HEK293 (cell line): ENCODE results near the gene PSMD9.

Source experiments
- CTCF ChIA-PET: fragments of 350-600 bp; formaldehyde crosslinking; extraction: SDS; loops from one replicate; lab custom pipeline; 2021; ENCODE audit warnings: antibody characterized with exemption; lab: Yijun Ruan, JAX
- POLR2A ChIA-PET: fragments of 300-600 bp; formaldehyde crosslinking; extraction: SDS; loops from one replicate; lab custom pipeline; 2020; ENCODE audit warnings: antibody characterized with exemption, inconsistent platforms; lab: Yijun Ruan, JAX
- H3K27ac ChIP-seq: fragments of 200-500 bp; sonication (Bioruptor generic); 2 replicates; pipeline ENCODE4 v1.5.1; 2014; ENCODE audit warnings: low read depth, low read length, control low read depth, inconsistent platforms; ENCODE audit errors: extremely low read depth
- H3K36me3 ChIP-seq, 2 experiments: fragments of 200-500 bp in 1 of 2; sonication (Bioruptor generic) in 1 of 2; 1 replicate in 1 of 2; 2 replicates in 1 of 2; pipeline ENCODE4 v1.5.1; 2014 to 2017; ENCODE audit warnings: inconsistent platforms in 2 of 2, low read length in 2 of 2; ENCODE audit not compliant: control insufficient read depth in 2 of 2, insufficient read depth in 1 of 2
- H3K4me1 ChIP-seq: fragments of 200-500 bp; sonication (Bioruptor generic); 2 replicates; pipeline ENCODE4 v1.5.1; 2014; ENCODE audit warnings: mild to moderate bottlenecking, low read length, inconsistent platforms; ENCODE audit not compliant: control insufficient read depth, insufficient read depth
- H3K4me3 ChIP-seq: 2 replicates; pipeline ENCODE4 v1.5.1; 2011; ENCODE audit warnings: low read depth, mild to moderate bottlenecking, control low read depth, low read length, moderate library complexity
- H3K9me3 ChIP-seq: fragments of 200-500 bp; sonication (Bioruptor generic); 2 replicates; pipeline ENCODE4 v1.5.1; 2014; ENCODE audit warnings: low read depth, low read length, inconsistent platforms; ENCODE audit not compliant: control insufficient read depth, insufficient read depth
- BCL11B ChIP-seq: fragments of 450-650 bp; formaldehyde crosslinking; IDR thresholded peaks from 2 replicates; pipeline ENCODE4 v1.5.1; 2016; ENCODE audit warnings: low read depth, missing biosample characterization, missing genetic modification characterization
- KLF1 ChIP-seq: fragments of 450-650 bp; formaldehyde crosslinking; IDR thresholded peaks from 2 replicates; pipeline ENCODE4 v1.5.1; 2016; ENCODE audit warnings: missing biosample characterization, missing genetic modification characterization
- KLF9 ChIP-seq: fragments of 450-650 bp; formaldehyde crosslinking; IDR thresholded peaks from 2 replicates; pipeline ENCODE4 v1.5.1; 2016; ENCODE audit warnings: missing biosample characterization, missing genetic modification characterization, low read depth
- SCRT2 ChIP-seq: fragments of 450-650 bp; formaldehyde crosslinking; IDR thresholded peaks from 2 replicates; pipeline ENCODE4 v1.5.1; 2016; ENCODE audit warnings: missing biosample characterization, missing genetic modification characterization
- ZFHX2 ChIP-seq: fragments of 450-650 bp; formaldehyde crosslinking; conservative IDR thresholded peaks from 2 replicates; pipeline ENCODE4 v1.5.1; 2016; ENCODE audit warnings: missing biosample characterization, missing genetic modification characterization
- ZNF274 ChIP-seq, 2 experiments: fragments of 200-500 bp in 1 of 2; fragments of 450-650 bp in 1 of 2; sonication (Bioruptor generic) in 1 of 2; formaldehyde crosslinking in 1 of 2; IDR thresholded peaks; 2 replicates each; pipeline versions ENCODE4 v1.5.1 to v1.6.1; 2014 to 2016; ENCODE audit warnings: borderline replicate concordance in 1 of 2, inconsistent platforms in 1 of 2, low read length in 1 of 2, missing biosample characterization in 1 of 2, missing genetic modification characterization in 1 of 2
- ZNF341 ChIP-seq: fragments of 450-650 bp; formaldehyde crosslinking; IDR thresholded peaks from 2 replicates; pipeline ENCODE4; 2016; ENCODE audit warnings: low read depth, missing biosample characterization, missing genetic modification characterization
- ZNF366 ChIP-seq: fragments of 450-650 bp; formaldehyde crosslinking; conservative IDR thresholded peaks from 2 replicates; pipeline ENCODE4 v1.5.1; 2016; ENCODE audit warnings: missing biosample characterization, missing genetic modification characterization
- ZNF423 ChIP-seq: fragments of 450-650 bp; formaldehyde crosslinking; IDR thresholded peaks from 2 replicates; pipeline ENCODE4 v1.5.1; 2016; ENCODE audit warnings: missing biosample characterization, missing genetic modification characterization
- ZNF571 ChIP-seq: fragments of 450-650 bp; formaldehyde crosslinking; IDR thresholded peaks from 2 replicates; pipeline ENCODE4 v1.5.0; 2017; ENCODE audit warnings: missing biosample characterization, missing genetic modification characterization
- ZNF707 ChIP-seq: fragments of 450-650 bp; formaldehyde crosslinking; IDR thresholded peaks from 2 replicates; pipeline ENCODE4 v1.5.1; 2016; ENCODE audit warnings: missing biosample characterization, missing genetic modification characterization
- TF ChIP-seq, protein P1 (sequence below): fragments of 450-650 bp; formaldehyde crosslinking; IDR thresholded peaks from 2 replicates; pipeline ENCODE4 v1.5.1; 2016; ENCODE audit warnings: missing biosample characterization, missing genetic modification characterization
- TF ChIP-seq, protein P2 (sequence below): fragments of 450-650 bp; formaldehyde crosslinking; IDR thresholded peaks from 2 replicates; pipeline ENCODE4 v1.5.1; 2016; ENCODE audit warnings: missing biosample characterization, missing genetic modification characterization

The PSMD9 gene

DNA sequence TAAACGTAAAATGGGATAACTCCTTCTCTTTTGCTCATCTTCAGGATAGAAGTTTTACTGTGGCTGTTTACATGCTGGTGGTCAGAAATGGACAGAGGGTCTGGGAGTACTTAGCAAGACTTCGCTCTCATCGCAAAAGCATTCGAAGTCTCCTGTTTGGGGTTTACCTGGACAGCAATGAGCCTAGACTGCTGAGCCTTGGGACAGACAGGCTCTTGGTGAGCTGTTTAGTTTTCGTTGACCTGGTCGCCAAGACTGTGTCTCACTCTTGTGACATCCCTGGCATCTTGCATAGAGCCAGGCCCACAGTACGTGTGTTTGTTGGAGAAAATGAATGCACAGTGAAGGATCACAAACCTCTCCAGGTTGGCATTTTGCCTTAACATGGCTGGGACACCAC is 72.0 kb downstream of the PSMD9 start (continued):
- TF ChIP-seq, protein P1, sequence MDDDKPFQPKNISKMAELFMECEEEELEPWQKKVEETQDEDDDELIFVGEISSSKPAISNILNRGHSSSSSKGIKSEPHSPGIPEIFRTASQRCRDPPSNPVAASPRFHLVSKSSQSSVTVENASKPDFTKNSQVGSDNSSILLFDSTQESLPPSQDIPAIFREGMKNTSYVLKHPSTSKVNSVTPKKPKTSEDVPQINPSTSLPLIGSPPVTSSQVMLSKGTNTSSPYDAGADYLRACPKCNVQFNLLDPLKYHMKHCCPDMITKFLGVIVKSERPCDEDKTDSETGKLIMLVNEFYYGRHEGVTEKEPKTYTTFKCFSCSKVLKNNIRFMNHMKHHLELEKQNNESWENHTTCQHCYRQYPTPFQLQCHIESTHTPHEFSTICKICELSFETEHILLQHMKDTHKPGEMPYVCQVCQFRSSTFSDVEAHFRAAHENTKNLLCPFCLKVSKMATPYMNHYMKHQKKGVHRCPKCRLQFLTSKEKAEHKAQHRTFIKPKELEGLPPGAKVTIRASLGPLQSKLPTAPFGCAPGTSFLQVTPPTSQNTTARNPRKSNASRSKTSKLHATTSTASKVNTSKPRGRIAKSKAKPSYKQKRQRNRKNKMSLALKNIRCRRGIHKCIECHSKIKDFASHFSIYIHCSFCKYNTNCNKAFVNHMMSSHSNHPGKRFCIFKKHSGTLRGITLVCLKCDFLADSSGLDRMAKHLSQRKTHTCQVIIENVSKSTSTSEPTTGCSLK (tag by site-specific recombination): no peak
- no peak for TF ChIP-seq ZNF423 (tag by site-specific recombination)

DNA sequence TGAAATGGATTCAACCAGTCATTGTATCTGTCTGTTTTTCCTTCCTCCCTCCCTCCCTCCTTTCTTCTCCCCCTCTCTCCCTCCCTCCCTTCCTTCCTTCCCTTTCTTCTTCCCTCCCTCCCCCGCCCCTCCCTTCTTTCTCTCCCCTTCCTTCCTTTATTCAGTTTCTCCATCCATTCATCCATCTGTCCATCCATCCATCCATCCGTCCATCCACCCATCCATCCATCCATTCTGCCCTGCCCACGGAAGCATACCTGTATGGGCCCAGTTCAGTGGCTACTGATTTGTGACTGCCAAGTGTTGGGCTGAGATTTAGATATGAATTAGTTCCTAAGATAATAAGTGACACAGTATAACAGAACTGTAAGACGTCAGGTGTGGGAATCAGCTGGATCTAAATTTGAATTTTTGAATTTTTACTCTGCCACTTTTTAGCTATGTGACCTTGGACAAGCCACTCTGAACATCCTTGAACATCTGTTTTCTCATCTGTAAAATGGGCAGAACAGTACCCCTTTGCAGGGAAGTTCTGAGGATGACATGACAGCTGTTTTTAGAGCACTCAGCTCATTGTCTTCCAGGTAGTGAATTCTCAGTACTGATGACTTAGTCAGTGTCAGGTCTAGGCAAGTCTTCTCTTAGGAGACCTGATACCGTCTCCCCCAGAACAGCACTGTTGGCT is 72.7 kb downstream of the PSMD9 start:
- peaks cover 0 to 3% of the 10 kb centered on the region in 2 experiments; a peak in 1 of 3 replicates for H3K36me3 ChIP-seq
- POLR2A ChIA-PET: no interaction called here
- no peaks in the 10 kb centered on the region for H3K4me1 ChIP-seq

DNA sequence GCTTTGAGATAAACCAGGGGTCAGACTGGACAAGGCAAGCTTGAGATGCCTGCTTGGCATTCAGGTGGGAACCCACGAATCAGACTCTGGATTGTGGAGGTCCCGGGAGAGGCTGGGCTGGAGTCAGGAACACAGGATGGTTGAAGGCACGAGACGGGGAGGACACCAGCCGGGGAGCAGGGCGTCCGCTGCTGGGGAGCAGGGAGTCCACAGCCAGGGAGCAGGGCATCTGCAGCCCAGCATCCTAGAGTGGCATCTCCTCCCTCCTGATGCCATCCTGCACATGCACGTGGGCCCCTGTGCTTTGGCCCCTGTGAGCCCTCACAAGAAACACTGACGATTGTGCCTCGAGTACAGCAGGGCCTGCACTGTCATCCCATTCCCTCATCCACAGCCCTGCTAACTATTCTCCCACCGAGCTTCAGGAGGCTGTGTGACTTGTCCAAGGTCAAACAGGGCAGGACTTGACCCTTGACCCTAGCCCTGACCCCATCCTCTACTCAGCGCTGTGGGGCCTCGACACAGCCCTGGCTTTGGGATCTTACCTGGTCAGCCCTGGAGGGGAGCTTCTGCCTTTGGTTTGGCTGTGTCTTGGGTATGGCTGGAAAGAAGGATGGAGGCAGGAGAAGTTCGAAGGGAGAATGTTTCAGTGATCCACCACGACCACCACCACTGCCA is 74.9 kb downstream of the PSMD9 start:
- TF ChIP-seq ZNF341 (no peak), BCL11B (tag by site-specific recombination) (0 out of 2 replicates have a peak, but pooled peaks have one; percentile 36)
- no peak overlapping the region for H3K4me3 ChIP-seq
- CTCF ChIA-PET: interaction anchor here (0.7 to 1.3 kb wide), 3 partner anchors 10 to 151 kb away, joined by 3 read pairs; no protein-coding TSS in a partner anchor
- no peak overlapping the region for H3K27ac ChIP-seq
- peaks cover 0 to 9% of the 10 kb centered on the region in 2 experiments; a peak in 1 of 3 replicates for H3K36me3 ChIP-seq
- no peaks in the 10 kb centered on the region for H3K9me3 ChIP-seq
- H3K4me1 ChIP-seq: no peaks in the 10 kb centered on the region
- POLR2A ChIA-PET: interaction anchor here (0.6 kb wide), 1 partner anchor 1067 kb away, joined by 4 read pairs; no protein-coding TSS in a partner anchor

More for the DNA sequence above, 72.7 kb downstream of the PSMD9 start:
- TF ChIP-seq KLF9 (tag by site-specific recombination) (no peak), ZNF274 (IDR thresholded peaks at IDR 0.05; ENCODE audit: low read length) (no peak), ZNF274 (tag by site-specific recombination; IDR thresholded peaks at IDR 0.05; ENCODE audit: borderline replicate concordance) (no peak), ZNF707 (tag by site-specific recombination) (no peak), ZFHX2 (tag by site-specific recombination) (no peak), SCRT2 (tag by site-specific recombination) (0 out of 2 replicates have a peak, but pooled peaks have one; percentile 4), KLF1 (no peak), ZNF366 (tag by site-specific recombination) (peak; percentile 80), ZNF571 (tag by site-specific recombination) (no peak)
- TF ChIP-seq, protein P2, sequence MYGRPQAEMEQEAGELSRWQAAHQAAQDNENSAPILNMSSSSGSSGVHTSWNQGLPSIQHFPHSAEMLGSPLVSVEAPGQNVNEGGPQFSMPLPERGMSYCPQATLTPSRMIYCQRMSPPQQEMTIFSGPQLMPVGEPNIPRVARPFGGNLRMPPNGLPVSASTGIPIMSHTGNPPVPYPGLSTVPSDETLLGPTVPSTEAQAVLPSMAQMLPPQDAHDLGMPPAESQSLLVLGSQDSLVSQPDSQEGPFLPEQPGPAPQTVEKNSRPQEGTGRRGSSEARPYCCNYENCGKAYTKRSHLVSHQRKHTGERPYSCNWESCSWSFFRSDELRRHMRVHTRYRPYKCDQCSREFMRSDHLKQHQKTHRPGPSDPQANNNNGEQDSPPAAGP (tag by site-specific recombination): no peak
- Histone ChIP-seq H3K9me3 (no peaks in the 10 kb centered on the region), H3K27ac (no peak overlapping the region), H3K4me3 (no peak overlapping the region)
- CTCF ChIA-PET: no interaction called here
